Keratinocyte (primary cell): ENCODE results near the gene IFRD2. TPM values are rescaled to one million over a fixed set of nuclear protein-coding genes. Genes with fewer than 3 reads are reported as not detected.

Experiments used
- DNase-seq: peaks from one replicate; pipeline ENCODE4 v3.0.0-alpha.2; 2011; ENCODE audit warnings: low read depth, missing footprints, low spot score
- FAIRE-seq: peaks from 2 replicates; lab custom pipeline; 2011; peaks lifted over from hg19 to GRCh38; lab: Jason Lieb, UNC
- H2AFZ ChIP-seq: 2 replicates; pipeline ENCODE4 v1.6.0; 2012; ENCODE audit warnings: low read length, control low read depth, inconsistent platforms; ENCODE audit not compliant: control insufficient read depth
- H3K27ac ChIP-seq: 2 replicates; pipeline ENCODE4 v1.5.1; 2011; ENCODE audit warnings: low read length; ENCODE audit not compliant: control insufficient read depth, insufficient read depth
- H3K27me3 ChIP-seq: 3 replicates; pipeline ENCODE4 v1.6.0; 2011; ENCODE audit warnings: low read length; ENCODE audit not compliant: control insufficient read depth, insufficient read depth; ENCODE audit errors: extremely low read depth
- H3K36me3 ChIP-seq, 2 experiments: 2 replicates in 1 of 2; 3 replicates in 1 of 2; pipeline ENCODE4 v1.5.1; 2011; ENCODE audit warnings: low read length in 2 of 2, mild to moderate bottlenecking in 1 of 2; ENCODE audit not compliant: control insufficient read depth in 2 of 2, insufficient read depth in 2 of 2; ENCODE audit errors: extremely low read depth in 1 of 2
- H3K4me1 ChIP-seq: 3 replicates; pipeline ENCODE4 v1.5.1; 2011; ENCODE audit warnings: low read length; ENCODE audit not compliant: control insufficient read depth, insufficient read depth; ENCODE audit errors: extremely low read depth
- H3K4me2 ChIP-seq: 3 replicates; pipeline ENCODE4 v1.6.0; 2011; ENCODE audit warnings: low read depth, low read length; ENCODE audit not compliant: control insufficient read depth, insufficient read depth; ENCODE audit errors: extremely low read depth
- H3K4me3 ChIP-seq, 3 experiments: fragments of 200-600 bp in 1 of 3; sonication (generic) in 1 of 3; 2 replicates in 2 of 3; 3 replicates in 1 of 3; pipeline ENCODE4 v1.5.1; 2011 to 2016; ENCODE audit warnings: low read length in 3 of 3, mild to moderate bottlenecking in 3 of 3, control low read depth in 2 of 3, inconsistent platforms in 1 of 3, low read depth in 1 of 3, mixed read lengths in 1 of 3, mixed run types in 1 of 3, moderate library complexity in 1 of 3; ENCODE audit not compliant: control insufficient read depth in 2 of 3, insufficient read depth in 2 of 3; ENCODE audit errors: extremely low read depth in 1 of 3
- H3K79me2 ChIP-seq: 2 replicates; pipeline ENCODE4 v1.6.0; 2012; ENCODE audit warnings: low read length; ENCODE audit not compliant: control insufficient read depth, insufficient read depth
- H3K9ac ChIP-seq: 3 replicates; pipeline ENCODE4 v1.6.0; 2011; ENCODE audit warnings: low read length; ENCODE audit not compliant: control insufficient read depth, insufficient read depth; ENCODE audit errors: extremely low read depth
- H3K9me1 ChIP-seq: 3 replicates; pipeline ENCODE4 v1.6.0; 2011; ENCODE audit warnings: low read length; ENCODE audit not compliant: control insufficient read depth, insufficient read depth; ENCODE audit errors: extremely low read depth
- H3K9me3 ChIP-seq: 2 replicates; pipeline ENCODE4 v1.5.1; 2012; ENCODE audit warnings: low read depth, low read length; ENCODE audit not compliant: control insufficient read depth
- H4K20me1 ChIP-seq: 3 replicates; pipeline ENCODE4 v1.6.0; 2011; ENCODE audit warnings: low read length; ENCODE audit not compliant: control insufficient read depth, insufficient read depth; ENCODE audit errors: extremely low read depth
- EZH2 ChIP-seq: IDR thresholded peaks from one replicate; pipeline ENCODE4 v1.6.1; 2012; ENCODE audit warnings: inconsistent platforms, mild to moderate bottlenecking, low read length, moderate library complexity
- dilution Hi-C: fragments of 300-500 bp; cut with MboI; formaldehyde crosslinking; loops from one replicate; pipeline ENCODE4 v1.7.0; 2020; ENCODE audit warnings: low sequenced_read_pairs; ENCODE audit not compliant: extremely low pct_ligation_motif_present
- polyA plus RNA-seq, 5 experiments: library from polyadenylated mRNA; depleted of rRNA in 3 of 5; stranded (reverse) in 3 of 5; stranded (forward) in 1 of 5; unstranded in 1 of 5; fragments of >200 nt; gene quantifications; 1 replicate in 1 of 5; 2 replicates in 3 of 5; 3 replicates in 1 of 5; pipeline versions ENCODE4 v1.2.1 to v1.2.3, GENCODE V29; 2011 to 2012; ENCODE audit warnings: missing spikeins in 2 of 5, low read depth in 1 of 5, low replicate concordance in 1 of 5
- TF ChIP-seq, protein P1 (sequence below), 3 experiments: IDR thresholded peaks in 1 of 3; conservative IDR thresholded peaks in 1 of 3; optimal IDR thresholded peaks in 1 of 3; 2 replicates in 2 of 3; 3 replicates in 1 of 3; pipeline versions ENCODE3 to v1.5.1; 2011; ENCODE audit warnings: low read length in 3 of 3, mild to moderate bottlenecking in 3 of 3, moderate library complexity in 2 of 3, control low read depth in 1 of 3, inconsistent platforms in 1 of 3; ENCODE audit not compliant: insufficient read depth in 2 of 3; ENCODE audit errors: extremely low read depth in 1 of 3

The IFRD2 gene
- polyA plus RNA-seq, 1 donor (not counting 4 experiments of a cell fraction or from before 2014, with no cell fraction given) = 50.3 TPM

DNA sequence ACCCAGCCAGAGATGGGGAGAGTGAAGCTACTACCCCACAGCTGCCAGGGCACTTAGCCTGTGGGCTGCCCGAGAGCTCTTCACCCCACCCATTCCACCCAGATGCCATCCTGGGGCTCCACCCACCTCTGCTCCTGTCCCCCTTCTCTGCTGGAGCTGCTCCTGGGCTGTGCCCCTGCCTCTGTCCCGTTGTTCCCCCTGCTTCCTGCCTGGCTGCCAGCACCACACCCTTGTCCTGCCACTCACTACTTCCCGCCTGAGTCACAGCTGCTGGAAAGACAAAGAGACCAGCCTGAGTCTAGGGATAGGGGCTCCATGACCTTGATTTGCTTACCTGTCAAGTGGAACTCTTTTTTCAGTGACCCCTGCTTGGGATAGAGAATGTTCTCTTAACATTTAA, 43.8 kb downstream of the IFRD2 start:
- Histone ChIP-seq H3K27me3 (no peaks in the 10 kb centered on the region), H3K9me1 (peaks cover 3% of the 10 kb centered on the region), H2AFZ (no peak overlapping the region), H3K4me1 (peaks cover 58% of the 10 kb centered on the region), H3K79me2 (peaks cover 77% of the 10 kb centered on the region), H3K9me3 (no peaks in the 10 kb centered on the region), H3K27ac (peak overlapping the region; percentile 72), H3K9ac (peak overlapping the region; percentile 57), H3K4me2 (peak overlapping the region; percentile 64), H3K4me3 (peak overlapping the region in 2 of 3 experiments; percentile 3 to 37), H3K36me3 (peaks cover 12 to 35% of the 10 kb centered on the region in 2 experiments), H4K20me1 (peaks cover 15% of the 10 kb centered on the region)
- DNase-seq (no peak), FAIRE-seq (peak; percentile 17)
- dilution Hi-C loops = no loop called here
- TF ChIP-seq, protein P1, sequence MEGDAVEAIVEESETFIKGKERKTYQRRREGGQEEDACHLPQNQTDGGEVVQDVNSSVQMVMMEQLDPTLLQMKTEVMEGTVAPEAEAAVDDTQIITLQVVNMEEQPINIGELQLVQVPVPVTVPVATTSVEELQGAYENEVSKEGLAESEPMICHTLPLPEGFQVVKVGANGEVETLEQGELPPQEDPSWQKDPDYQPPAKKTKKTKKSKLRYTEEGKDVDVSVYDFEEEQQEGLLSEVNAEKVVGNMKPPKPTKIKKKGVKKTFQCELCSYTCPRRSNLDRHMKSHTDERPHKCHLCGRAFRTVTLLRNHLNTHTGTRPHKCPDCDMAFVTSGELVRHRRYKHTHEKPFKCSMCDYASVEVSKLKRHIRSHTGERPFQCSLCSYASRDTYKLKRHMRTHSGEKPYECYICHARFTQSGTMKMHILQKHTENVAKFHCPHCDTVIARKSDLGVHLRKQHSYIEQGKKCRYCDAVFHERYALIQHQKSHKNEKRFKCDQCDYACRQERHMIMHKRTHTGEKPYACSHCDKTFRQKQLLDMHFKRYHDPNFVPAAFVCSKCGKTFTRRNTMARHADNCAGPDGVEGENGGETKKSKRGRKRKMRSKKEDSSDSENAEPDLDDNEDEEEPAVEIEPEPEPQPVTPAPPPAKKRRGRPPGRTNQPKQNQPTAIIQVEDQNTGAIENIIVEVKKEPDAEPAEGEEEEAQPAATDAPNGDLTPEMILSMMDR (optimal IDR thresholded peaks at IDR 0.05 in 1 of 3, IDR thresholded peaks at IDR 0.05 in 1 of 3, conservative IDR thresholded peaks at IDR 0.05 in 1 of 3; ENCODE audit: extremely low read depth in 1 of 3, insufficient read depth in 2 of 3, low read length in 3 of 3) = no peak
- TF ChIP-seq EZH2 = no peak

DNA sequence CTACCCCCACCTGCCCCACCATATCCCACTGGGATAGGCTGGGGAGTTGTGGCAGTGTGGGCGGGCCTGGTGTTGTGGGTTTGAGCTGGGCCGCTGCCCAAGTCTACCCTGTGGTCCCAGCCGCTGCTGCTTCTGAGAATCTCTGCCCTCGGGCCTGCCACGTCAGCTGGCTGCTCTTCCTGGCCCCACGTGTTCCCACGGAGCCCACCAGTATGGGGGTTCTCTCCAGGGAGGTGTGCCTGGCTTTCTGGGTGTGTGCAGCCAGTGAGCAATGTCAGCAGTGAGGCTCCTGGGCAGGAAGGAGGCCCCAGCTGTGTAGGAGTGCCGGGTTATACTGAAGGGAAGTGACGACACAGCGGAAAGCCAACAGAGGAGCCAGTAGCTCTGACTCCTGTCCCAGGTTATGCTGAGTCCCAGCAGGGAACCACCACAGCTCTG, 45.7 kb downstream of the IFRD2 start:
- Histone ChIP-seq H3K36me3 (peaks cover 13 to 28% of the 10 kb centered on the region in 2 experiments), H3K4me3 (peak overlapping the region in 1 of 3 experiments; percentile 61), H3K4me1 (peaks cover 70% of the 10 kb centered on the region), H4K20me1 (peaks cover 15% of the 10 kb centered on the region), H3K27me3 (no peaks in the 10 kb centered on the region), H3K9me3 (no peaks in the 10 kb centered on the region), H3K79me2 (peaks cover 82% of the 10 kb centered on the region), H3K9me1 (peaks cover 1% of the 10 kb centered on the region), H3K9ac (peak overlapping the region; percentile 76), H2AFZ (no peak overlapping the region), H3K27ac (peak overlapping the region; percentile 86), H3K4me2 (peak overlapping the region; percentile 85)
- FAIRE-seq = peak; percentile 93
- DNase-seq = peak; percentile 96
- dilution Hi-C loops = no loop called here
- no peak for TF ChIP-seq EZH2
- TF ChIP-seq, protein P1 (optimal IDR thresholded peaks at IDR 0.05 in 1 of 3, IDR thresholded peaks at IDR 0.05 in 1 of 3, conservative IDR thresholded peaks at IDR 0.05 in 1 of 3; ENCODE audit: extremely low read depth in 1 of 3, insufficient read depth in 2 of 3, low read length in 3 of 3) = no peak
